ENCODE results near the gene REV1.

DNA sequence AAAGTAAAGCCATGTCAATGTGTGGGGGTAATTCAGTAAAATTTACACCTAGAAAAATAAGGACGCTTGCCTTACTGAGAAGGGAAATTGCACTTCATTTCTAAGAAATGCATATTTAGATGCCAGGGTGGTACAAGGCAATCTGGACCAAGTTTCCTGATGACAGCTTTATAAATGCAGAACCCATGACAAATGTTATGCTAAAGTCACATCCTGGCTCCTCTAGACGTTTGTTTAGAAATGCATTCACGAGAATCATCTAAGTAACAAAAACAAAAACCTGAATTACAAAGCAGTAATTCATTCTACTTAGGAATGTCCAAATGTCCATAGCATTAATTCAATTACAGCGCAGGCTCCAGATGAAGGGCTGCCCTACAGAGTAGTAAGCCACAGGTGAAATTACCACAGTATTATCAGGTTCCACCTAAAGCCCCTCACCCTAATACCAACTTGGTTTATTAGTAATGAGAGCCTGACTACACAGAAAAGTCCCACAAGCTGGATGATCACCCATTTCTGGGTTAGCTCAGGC lies 49.8 kb downstream of the REV1 start:
- TF ChIP-seq EZH2phosphoT487 (IDR thresholded peaks at IDR 0.05; ENCODE audit: insufficient read depth, low read depth) = no peak
- no peak for TF ChIP-seq EZH2 (IDR thresholded peaks at IDR 0.05; ENCODE audit: insufficient read depth, poor library complexity, severe bottlenecking)

Data from GM23248 (cell line).